ENCODE data around the gene COL26A1. TPM values are rescaled to one million over a fixed set of nuclear protein-coding genes. Genes with fewer than 3 reads are reported as not detected.
"Not testable (repeated sequence)": the region's sequence is repeated elsewhere in the genome, so short reads cannot be mapped to it uniquely, and the experiment has no call there.

The COL26A1 gene
- polyA plus RNA-seq, 1 donor (not counting 4 experiments of a cell fraction or from before 2014, with no cell fraction given), result not detected

DNA sequence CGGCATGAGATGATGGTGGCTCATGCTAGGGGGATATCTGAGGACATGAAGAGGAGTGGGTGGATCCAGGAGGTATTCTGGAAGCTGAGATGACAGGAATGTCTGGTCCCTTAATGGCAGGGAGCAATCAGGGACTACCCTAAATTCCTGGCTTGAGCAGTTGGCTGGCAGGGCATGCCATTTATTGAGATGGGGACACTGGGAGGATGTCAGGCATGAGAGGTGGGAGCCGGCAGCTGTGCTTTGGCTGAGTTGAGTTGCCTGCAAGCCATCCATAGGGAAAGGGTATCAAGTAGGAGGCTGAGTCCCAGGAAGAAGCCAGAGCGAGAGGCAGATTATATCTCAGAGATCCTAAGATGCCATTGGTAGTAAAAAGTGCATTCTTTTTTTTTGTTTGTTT, 69.6 kb downstream of the COL26A1 start:
- DNase-seq (ENCODE audit: low read depth, low spot score) (no peak), FAIRE-seq (no peak)
- no peak overlapping the region for H3K4me3 ChIP-seq (ENCODE audit: control insufficient read depth in 2 of 3, extremely low read depth in 1 of 3, insufficient read depth in 2 of 3, low read depth in 1 of 3, low read length in 3 of 3)
- dilution Hi-C loops (cut with MboI; ENCODE audit: extremely low pct_ligation_motif_present, low sequenced_read_pairs), result no loop called here
- TF ChIP-seq, protein P1, sequence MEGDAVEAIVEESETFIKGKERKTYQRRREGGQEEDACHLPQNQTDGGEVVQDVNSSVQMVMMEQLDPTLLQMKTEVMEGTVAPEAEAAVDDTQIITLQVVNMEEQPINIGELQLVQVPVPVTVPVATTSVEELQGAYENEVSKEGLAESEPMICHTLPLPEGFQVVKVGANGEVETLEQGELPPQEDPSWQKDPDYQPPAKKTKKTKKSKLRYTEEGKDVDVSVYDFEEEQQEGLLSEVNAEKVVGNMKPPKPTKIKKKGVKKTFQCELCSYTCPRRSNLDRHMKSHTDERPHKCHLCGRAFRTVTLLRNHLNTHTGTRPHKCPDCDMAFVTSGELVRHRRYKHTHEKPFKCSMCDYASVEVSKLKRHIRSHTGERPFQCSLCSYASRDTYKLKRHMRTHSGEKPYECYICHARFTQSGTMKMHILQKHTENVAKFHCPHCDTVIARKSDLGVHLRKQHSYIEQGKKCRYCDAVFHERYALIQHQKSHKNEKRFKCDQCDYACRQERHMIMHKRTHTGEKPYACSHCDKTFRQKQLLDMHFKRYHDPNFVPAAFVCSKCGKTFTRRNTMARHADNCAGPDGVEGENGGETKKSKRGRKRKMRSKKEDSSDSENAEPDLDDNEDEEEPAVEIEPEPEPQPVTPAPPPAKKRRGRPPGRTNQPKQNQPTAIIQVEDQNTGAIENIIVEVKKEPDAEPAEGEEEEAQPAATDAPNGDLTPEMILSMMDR (optimal IDR thresholded peaks at IDR 0.05 in 1 of 3, IDR thresholded peaks at IDR 0.05 in 1 of 3, conservative IDR thresholded peaks at IDR 0.05 in 1 of 3; ENCODE audit: extremely low read depth in 1 of 3, insufficient read depth in 2 of 3, low read length in 3 of 3), result no peak
- TF ChIP-seq EZH2 (IDR thresholded peaks at IDR 0.05; ENCODE audit: low read length), result no peak
- peaks cover 14% of the 10 kb centered on the region for H3K27me3 ChIP-seq (ENCODE audit: control insufficient read depth, extremely low read depth, insufficient read depth, low read length)
- no peak overlapping the region for H3K4me2 ChIP-seq (ENCODE audit: control insufficient read depth, extremely low read depth, insufficient read depth, low read depth, low read length)
- no peaks in the 10 kb centered on the region for H3K4me1 ChIP-seq (ENCODE audit: control insufficient read depth, extremely low read depth, insufficient read depth, low read length)
- no peaks in the 10 kb centered on the region for H4K20me1 ChIP-seq (ENCODE audit: control insufficient read depth, extremely low read depth, insufficient read depth, low read length)
- H3K9me3 ChIP-seq (ENCODE audit: control insufficient read depth, low read depth, low read length), result no peaks in the 10 kb centered on the region
- H3K9me1 ChIP-seq (ENCODE audit: control insufficient read depth, extremely low read depth, insufficient read depth, low read length), result no peaks in the 10 kb centered on the region
- no peak overlapping the region for H3K9ac ChIP-seq (ENCODE audit: control insufficient read depth, extremely low read depth, insufficient read depth, low read length)
- no peak overlapping the region for H3K27ac ChIP-seq (ENCODE audit: control insufficient read depth, insufficient read depth, low read length)
- no peaks in the 10 kb centered on the region for H3K36me3 ChIP-seq (ENCODE audit: control insufficient read depth in 2 of 2, extremely low read depth in 1 of 2, insufficient read depth in 2 of 2, low read length in 2 of 2)
- no peak overlapping the region for H2AFZ ChIP-seq (ENCODE audit: control insufficient read depth, low read length)
- H3K79me2 ChIP-seq (ENCODE audit: control insufficient read depth, insufficient read depth, low read length), result no peaks in the 10 kb centered on the region

DNA sequence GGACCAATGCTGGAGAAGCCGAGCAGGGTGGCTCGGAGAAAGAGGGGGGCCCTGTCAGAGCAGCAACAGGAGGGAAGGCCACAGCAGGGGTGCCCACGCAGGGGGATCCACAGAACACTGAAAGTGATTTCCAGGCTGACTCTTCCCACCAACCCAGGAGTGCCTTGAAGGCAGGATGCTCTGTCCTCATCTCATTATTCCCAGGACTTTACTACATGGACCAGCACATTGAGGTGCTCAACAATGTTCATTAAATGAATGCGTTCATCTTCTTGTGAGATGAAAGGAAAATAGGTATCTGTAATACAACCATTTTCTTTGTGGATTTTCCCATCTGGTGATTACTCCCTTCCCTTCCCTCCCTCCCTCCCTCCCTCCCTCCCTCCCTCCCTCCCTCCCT, 71.0 kb downstream of the COL26A1 start:
- H3K9ac ChIP-seq (ENCODE audit: control insufficient read depth, extremely low read depth, insufficient read depth, low read length), result no peak overlapping the region
- dilution Hi-C loops (cut with MboI; ENCODE audit: extremely low pct_ligation_motif_present, low sequenced_read_pairs), result no loop called here
- H3K79me2 ChIP-seq (ENCODE audit: control insufficient read depth, insufficient read depth, low read length), result no peaks in the 10 kb centered on the region
- H3K27me3 ChIP-seq (ENCODE audit: control insufficient read depth, extremely low read depth, insufficient read depth, low read length), result peaks cover 14% of the 10 kb centered on the region
- no peaks in the 10 kb centered on the region for H3K9me1 ChIP-seq (ENCODE audit: control insufficient read depth, extremely low read depth, insufficient read depth, low read length)
- no peak overlapping the region for H3K27ac ChIP-seq (ENCODE audit: control insufficient read depth, insufficient read depth, low read length)
- H4K20me1 ChIP-seq (ENCODE audit: control insufficient read depth, extremely low read depth, insufficient read depth, low read length), result no peaks in the 10 kb centered on the region
- TF ChIP-seq, protein P1 (optimal IDR thresholded peaks at IDR 0.05 in 1 of 3, IDR thresholded peaks at IDR 0.05 in 1 of 3, conservative IDR thresholded peaks at IDR 0.05 in 1 of 3; ENCODE audit: extremely low read depth in 1 of 3, insufficient read depth in 2 of 3, low read length in 3 of 3), result no peak
- no peak for TF ChIP-seq EZH2 (IDR thresholded peaks at IDR 0.05; ENCODE audit: low read length)
- no peak overlapping the region for H3K4me3 ChIP-seq (ENCODE audit: control insufficient read depth in 2 of 3, extremely low read depth in 1 of 3, insufficient read depth in 2 of 3, low read depth in 1 of 3, low read length in 3 of 3)
- H3K4me1 ChIP-seq (ENCODE audit: control insufficient read depth, extremely low read depth, insufficient read depth, low read length), result no peaks in the 10 kb centered on the region
- H3K9me3 ChIP-seq (ENCODE audit: control insufficient read depth, low read depth, low read length), result no peaks in the 10 kb centered on the region
- H3K4me2 ChIP-seq (ENCODE audit: control insufficient read depth, extremely low read depth, insufficient read depth, low read depth, low read length), result no peak overlapping the region
- no peaks in the 10 kb centered on the region for H3K36me3 ChIP-seq (ENCODE audit: control insufficient read depth in 2 of 2, extremely low read depth in 1 of 2, insufficient read depth in 2 of 2, low read length in 2 of 2)
- no peak overlapping the region for H2AFZ ChIP-seq (ENCODE audit: control insufficient read depth, low read length)
- FAIRE-seq (no peak), DNase-seq (ENCODE audit: low read depth, low spot score) (no peak)

DNA sequence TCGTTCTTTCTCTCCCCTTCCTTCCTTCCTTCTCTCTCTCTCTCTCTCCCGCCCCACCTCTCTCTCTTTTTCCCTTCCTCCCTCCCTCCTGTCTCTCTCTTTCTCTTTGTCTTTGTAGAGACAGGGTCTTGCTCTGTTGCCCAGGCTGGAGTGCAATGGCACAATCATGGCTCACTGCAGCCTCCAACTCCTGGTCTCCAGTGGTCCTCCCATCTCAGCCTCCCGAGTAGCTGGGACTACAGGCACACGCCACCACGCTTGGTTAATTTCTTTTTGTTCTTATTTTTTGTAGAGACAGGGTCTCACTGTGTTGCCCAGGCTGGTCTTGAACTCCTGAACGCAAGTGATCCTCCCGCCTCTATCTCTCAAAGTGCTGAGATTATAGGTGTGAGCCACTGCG, 71.5 kb downstream of the COL26A1 start:
- H4K20me1 ChIP-seq (ENCODE audit: control insufficient read depth, extremely low read depth, insufficient read depth, low read length); H3K36me3 ChIP-seq (ENCODE audit: control insufficient read depth in 2 of 2, extremely low read depth in 1 of 2, insufficient read depth in 2 of 2, low read length in 2 of 2); H3K9ac ChIP-seq (ENCODE audit: control insufficient read depth, extremely low read depth, insufficient read depth, low read length); H3K4me2 ChIP-seq (ENCODE audit: control insufficient read depth, extremely low read depth, insufficient read depth, low read depth, low read length); H3K9me1 ChIP-seq (ENCODE audit: control insufficient read depth, extremely low read depth, insufficient read depth, low read length); H3K27ac ChIP-seq (ENCODE audit: control insufficient read depth, insufficient read depth, low read length); H3K4me1 ChIP-seq (ENCODE audit: control insufficient read depth, extremely low read depth, insufficient read depth, low read length); H3K4me3 ChIP-seq (ENCODE audit: control insufficient read depth in 2 of 3, extremely low read depth in 1 of 3, insufficient read depth in 2 of 3, low read depth in 1 of 3, low read length in 3 of 3); H3K79me2 ChIP-seq (ENCODE audit: control insufficient read depth, insufficient read depth, low read length); DNase-seq (ENCODE audit: low read depth, low spot score); H3K9me3 ChIP-seq (ENCODE audit: control insufficient read depth, low read depth, low read length); dilution Hi-C loops (cut with MboI; ENCODE audit: extremely low pct_ligation_motif_present, low sequenced_read_pairs); FAIRE-seq; H2AFZ ChIP-seq (ENCODE audit: control insufficient read depth, low read length): not testable (repeated sequence)
- H3K27me3 ChIP-seq (ENCODE audit: control insufficient read depth, extremely low read depth, insufficient read depth, low read length), result peaks cover 14% of the 10 kb centered on the region

Measured in keratinocyte (primary cell).